Sciatic nerve (tissue), 2 donors: ENCODE data around the gene COL13A1. TPM values are rescaled to one million over a fixed set of nuclear protein-coding genes. Genes with fewer than 3 reads are reported as not detected.

Source experiments
- ATAC-seq: fragments of 200-7000 bp; cut with Tn5 transposase; one replicate; pipeline ENCODE4 v1.9.1; 2020; ENCODE audit warnings: mild to moderate bottlenecking, moderate library complexity
- DNase-seq: peaks from one replicate; pipeline ENCODE4 v3.0.0-alpha.2; 2020; ENCODE audit warnings: low spot score
- intact Hi-C: fragments of 100-400 bp; cut with DNase I; formaldehyde crosslinking; loops from one replicate; pipeline ENCODE4 v1.14.2; 2022
- total RNA-seq: library from RNA; stranded (reverse); fragmentation: NEBNext Ultra II Directional; extraction: Animal tissue kit (Norgen Biotek cat#: 25700); gene quantifications from one replicate; pipeline ENCODE4 v1.2.1, GENCODE V29; 2021
- donor health status: DM: no; HTN: no; CAD: no.
- donor health status: DM: no; HTN: no; CAD: no.

Gene COL13A1
- total RNA-seq, 1 donor from 2014 or later, result 1.0 TPM

DNA sequence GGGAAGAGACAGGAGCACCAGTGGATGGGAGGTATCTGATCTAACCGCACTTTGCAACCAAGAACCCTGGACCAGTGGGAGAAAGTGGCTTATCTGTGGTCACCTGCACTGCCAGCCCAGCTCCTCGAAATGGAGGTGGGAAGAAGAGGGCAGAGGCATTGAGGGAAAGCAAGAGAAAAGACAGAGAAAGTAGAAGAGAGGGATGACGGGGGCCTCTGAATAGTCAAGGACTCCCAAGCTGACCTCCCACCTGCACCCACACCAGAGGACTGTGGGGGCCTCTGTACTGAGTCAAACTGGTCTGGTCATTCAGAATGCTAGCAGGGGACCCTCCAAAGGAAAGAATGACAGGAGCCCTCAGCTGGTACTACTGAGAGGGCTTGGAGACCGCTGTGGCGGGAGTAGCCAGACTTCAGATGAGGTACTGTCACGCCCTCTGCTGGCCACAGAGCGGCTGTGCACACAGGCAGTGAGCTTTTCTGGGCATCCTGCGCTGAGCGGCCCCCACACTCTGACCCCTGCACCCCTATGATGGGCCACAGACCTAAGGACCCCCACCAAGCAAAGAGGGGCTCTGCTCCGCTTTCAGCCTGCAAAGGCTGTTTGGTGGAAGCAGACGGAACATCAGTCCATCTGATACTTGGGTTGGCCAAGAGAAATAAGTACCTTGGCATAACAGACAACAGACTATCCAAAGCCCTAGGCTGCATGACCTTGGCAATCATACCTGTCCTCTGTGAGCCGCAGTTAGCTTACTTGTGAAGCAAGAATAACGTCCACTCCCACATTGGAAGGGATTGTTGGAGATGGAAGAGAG lies 112.9 kb downstream of the COL13A1 start:
- ATAC-seq, result peak; percentile 89
- intact Hi-C loops, result loop anchor here (10.0 kb wide), 1 partner anchor 270 kb away; no protein-coding TSS in a partner anchor
- DNase-seq, result peak; percentile 85

DNA sequence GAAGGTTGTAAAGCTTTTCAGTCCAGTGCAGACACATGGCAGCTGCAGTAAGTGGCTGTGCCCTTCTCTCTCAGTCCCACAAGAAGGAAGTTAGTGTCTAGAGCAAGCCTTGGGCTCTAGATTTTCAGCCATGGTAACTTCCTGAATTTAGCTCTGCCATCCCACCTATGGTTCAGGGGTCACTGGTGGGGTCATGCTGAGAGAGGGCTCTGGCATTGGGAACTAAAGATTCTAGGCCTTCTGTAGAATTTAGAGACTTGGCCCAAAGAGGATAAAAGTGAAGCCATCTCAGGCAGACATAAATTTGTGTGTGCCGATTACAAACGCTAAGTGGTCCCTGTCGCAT lies 113.5 kb downstream of the COL13A1 start:
- intact Hi-C loops, result loop anchor here (10.0 kb wide), 1 partner anchor 270 kb away; no protein-coding TSS in a partner anchor
- DNase-seq (no peak), ATAC-seq (no peak)

DNA sequence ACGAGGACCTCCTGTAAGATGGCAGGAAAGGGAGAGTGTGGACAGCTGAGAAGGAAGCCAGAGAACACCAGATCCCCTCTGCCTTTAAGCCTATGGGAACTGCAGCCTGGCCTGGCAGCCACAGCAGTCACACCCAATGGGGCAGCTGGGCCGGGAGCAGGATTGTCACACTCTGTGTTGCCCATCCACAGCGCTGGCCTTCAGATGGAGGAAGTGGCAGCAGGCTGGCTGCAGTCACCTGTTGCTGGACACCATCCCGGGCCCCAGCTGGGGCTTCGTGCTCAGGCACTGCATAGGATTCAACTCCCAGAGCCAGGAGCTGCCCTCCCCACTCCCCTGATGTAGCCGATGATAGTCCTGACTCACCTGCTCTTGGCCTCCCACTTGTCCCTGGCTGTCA lies 114.4 kb downstream of the COL13A1 start:
- DNase-seq (no peak), ATAC-seq (no peak)
- intact Hi-C loops, result loop anchor here (10.0 kb wide), 1 partner anchor 271 kb away; no protein-coding TSS in a partner anchor

DNA sequence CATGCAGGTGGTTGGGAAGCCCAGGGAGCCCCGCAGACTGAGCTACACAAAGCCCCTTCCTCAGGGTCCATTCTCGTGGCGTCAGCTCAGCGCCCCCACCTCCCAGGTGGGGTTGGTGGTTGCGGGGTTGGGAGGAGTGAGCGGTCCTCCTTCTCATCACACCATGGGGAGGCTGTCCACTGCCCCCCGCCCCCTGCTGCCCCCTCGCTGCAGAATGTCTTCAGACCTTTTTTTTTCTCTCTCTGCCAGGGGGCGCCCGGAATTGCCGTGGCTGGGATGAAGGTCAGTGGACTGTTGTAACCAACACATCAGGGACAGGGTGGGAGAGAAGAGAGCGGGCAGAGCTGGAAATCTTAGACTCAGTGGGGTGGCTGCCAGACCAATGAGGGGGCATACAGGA lies 116.3 kb downstream of the COL13A1 start:
- no peak for ATAC-seq
- intact Hi-C loops, result loop anchor here (10.0 kb wide), 1 partner anchor 273 kb away; no protein-coding TSS in a partner anchor

DNA sequence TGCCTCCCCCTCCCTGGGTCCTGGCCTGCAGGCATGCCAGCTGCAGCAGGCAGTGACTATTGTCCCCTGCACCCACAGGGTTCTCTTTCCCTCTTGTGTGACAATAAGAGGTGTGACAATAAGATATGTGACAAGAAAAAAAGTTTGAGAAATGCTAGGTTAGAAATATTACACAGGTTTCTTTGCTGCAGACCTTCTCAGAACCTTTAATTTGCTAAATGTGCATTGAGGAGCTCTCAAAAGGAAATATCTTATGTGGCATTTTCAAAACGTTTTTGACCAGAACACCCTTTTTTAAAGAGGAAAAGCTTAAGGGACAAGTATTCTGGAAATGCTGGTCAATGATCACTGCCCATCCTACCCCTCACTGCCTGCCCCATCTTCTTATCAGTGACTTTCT lies 117.5 kb downstream of the COL13A1 start:
- no peak for DNase-seq
- intact Hi-C loops, result loop anchor here (10.0 kb wide), 1 partner anchor 274 kb away; no protein-coding TSS in a partner anchor
- no peak for ATAC-seq

More for the DNA sequence above, 116.3 kb downstream of the COL13A1 start:
- DNase-seq, result no peak

DNA sequence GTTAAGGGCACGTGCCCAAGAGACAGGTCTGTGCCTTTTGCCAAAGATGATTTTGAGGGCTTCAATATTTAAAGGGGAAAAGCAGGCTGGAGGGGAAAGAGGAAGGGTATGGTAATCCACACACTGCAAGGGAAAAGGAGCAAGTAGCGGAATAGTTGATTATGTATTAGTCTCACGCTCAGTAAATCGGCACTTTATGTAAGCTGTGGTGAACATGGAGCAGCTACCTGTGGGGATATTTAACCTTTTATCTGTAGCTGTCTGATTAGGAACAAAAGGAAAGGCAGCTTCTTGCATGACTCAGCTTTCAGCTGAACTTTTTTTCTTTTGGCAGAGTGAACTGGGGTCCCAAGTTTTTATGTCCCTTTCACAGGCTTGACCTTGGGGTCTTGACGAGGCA lies 123.4 kb downstream of the COL13A1 start:
- DNase-seq, result no peak
- no peak for ATAC-seq
- intact Hi-C loops, result no loop called here

DNA sequence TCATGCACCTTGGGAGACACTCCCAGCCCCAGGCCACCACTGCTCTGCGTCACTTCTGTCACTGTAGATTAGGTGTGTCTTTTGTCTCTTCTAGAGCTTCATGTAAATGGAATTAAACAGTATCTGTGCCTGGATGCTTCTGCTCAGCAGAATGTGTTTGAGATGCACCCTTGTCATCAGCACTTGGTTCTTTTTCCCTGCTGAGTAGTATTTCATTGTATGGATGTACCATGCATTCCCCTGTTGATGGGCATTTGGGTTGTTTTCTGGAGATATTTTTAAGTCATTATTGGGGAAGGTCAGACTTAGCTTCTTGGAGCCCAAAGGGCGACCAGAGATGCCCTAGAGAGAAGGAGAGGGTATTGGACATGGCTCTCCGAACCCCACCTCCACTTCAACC lies 126.6 kb downstream of the COL13A1 start:
- intact Hi-C loops, result no loop called here
- ATAC-seq (no peak), DNase-seq (no peak)

DNA sequence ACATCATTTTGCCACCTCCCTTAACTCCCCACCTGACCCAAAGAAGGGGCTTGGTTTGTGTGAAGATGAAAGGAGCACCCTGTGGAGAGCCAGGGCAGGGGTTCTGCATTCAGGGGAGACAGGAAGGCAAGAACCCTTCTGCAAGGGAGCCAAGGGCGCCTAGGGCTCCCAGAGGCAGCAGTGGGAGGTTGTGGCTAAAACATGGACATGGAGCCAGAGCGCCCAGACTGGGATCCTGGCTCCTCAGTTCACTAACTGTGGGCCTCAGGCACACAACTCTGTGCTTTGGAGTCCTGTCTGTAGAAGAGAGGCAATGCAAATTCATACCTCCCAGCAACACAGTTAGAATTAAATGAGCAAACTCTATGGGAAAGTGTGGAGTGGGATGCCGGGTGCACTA lies 127.9 kb downstream of the COL13A1 start:
- no peak for ATAC-seq
- intact Hi-C loops, result no loop called here
- no peak for DNase-seq

DNA sequence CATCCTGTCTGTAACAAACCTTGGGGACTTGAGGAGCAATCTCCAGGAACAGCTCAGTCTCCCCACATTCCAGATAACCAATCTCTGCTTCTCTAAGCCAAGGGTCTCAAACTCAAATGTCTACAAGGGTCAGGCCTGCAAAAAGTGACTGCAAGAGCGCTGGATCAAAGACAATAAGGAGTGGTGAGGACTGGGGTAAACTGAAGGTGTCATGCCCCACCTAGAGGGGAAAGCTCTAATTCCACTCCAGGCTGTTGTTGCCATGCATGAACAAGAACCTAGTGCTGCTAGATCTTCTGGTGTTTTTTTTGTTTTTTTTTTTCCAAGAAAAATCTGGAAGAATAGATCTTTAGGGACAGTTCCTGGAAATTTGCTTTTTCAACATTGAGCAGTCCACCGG lies 133.1 kb downstream of the COL13A1 start:
- intact Hi-C loops, result no loop called here
- ATAC-seq (no peak), DNase-seq (no peak)

DNA sequence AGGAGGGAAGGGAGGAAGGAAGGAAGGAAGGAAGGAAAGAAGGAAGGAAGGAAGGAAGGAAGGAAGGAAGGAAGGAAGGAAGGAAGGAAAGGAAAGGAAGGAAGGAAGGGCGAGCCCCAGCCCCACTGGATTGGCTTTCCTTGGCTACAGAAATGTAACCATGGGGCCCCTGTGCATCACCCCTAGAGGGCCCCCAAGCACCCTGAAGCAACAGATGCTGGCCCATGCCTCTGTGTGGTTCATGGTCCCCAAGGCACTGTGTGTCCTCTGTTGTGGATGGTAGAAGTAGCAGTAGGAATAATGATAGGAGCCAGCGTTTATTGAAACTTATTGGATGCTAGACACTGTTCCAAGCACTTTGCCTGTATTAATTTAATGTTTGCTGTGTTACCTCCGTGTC lies 134.4 kb downstream of the COL13A1 start:
- intact Hi-C loops, result no loop called here
- no peak for DNase-seq
- peak; percentile 49 for ATAC-seq

DNA sequence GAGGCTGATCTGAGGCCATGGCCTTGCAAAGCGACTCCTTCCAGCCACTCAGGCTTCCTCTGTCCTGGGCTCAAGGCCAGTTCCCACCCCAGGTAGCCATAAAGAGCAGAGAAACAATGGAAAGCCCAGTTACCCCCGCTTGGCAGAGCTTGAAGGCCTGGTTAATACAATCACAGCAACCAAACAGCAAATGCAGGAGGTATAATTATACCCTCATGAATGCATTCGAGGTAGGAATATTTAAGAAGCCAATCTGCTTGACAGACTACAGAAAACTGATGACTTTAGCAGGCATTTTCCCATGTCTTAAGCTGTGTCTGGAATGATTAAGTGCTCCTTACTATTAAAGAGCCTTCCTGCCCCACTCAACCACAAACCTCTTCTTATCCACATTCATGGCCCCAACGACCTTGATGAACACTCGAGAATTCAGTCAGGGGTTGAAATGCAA lies 136.9 kb downstream of the COL13A1 start:
- DNase-seq (no peak), ATAC-seq (no peak)
- intact Hi-C loops, result no loop called here

DNA sequence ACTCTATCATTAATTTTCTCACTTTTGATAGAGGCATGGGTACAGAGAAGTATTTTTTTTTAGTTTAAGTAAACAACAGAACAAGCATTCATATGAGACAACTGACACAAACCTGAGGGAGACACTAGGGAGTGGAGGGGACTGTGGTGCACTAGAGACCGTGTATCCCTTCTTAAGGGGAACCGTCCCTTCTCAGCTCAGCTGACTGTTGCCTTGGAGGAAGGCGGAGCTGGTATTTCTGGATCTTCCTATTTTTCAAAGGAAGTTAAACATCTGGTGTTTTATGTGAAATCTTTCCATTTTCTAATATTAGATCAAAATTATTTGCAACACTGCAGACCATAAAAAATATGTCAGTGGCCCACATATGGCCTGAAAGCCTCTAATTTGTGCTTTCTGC lies 137.4 kb downstream of the COL13A1 start:
- ATAC-seq, result no peak
- DNase-seq, result no peak
- intact Hi-C loops, result no loop called here

DNA sequence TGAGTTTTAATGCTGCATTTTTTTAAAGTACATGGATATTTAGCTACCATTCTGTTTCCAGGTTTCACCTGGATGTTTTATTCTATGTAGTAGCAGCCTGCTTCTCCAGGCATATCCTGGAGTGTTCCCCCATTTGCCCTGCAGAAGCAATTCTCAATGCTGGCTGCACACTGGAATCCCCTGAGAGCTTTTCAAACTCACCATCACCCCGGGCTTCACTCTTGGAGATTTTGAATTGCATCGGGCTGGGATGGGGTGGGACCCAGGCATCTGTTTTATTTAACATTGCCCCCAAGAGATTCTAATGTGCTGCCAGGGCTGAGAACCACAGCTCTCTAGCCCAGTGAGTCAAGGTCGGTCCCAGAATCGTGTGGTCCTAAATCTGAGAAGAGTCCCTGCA lies 137.8 kb downstream of the COL13A1 start:
- no peak for ATAC-seq
- no peak for DNase-seq
- intact Hi-C loops, result no loop called here

DNA sequence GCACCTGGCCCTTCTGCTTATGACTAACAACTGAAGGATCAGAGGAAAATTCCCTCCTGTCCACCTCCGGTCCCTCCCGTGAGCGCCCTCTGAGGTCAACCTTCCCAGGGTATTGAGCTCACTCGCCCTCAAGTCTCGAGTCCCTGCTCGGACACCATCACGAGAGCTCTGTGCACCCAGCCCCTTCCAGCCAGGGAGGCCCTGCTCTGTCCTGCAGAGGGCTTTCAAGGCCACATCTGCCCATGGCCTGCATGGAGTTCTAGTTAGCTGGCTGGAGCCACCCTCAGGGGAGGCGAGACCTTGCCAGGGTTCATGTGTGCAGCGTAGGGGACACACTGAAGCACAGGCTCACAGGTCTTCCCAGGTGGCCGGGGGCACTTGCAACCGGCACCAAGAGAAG lies 140.0 kb downstream of the COL13A1 start:
- intact Hi-C loops, result no loop called here
- ATAC-seq (no peak), DNase-seq (no peak)

DNA sequence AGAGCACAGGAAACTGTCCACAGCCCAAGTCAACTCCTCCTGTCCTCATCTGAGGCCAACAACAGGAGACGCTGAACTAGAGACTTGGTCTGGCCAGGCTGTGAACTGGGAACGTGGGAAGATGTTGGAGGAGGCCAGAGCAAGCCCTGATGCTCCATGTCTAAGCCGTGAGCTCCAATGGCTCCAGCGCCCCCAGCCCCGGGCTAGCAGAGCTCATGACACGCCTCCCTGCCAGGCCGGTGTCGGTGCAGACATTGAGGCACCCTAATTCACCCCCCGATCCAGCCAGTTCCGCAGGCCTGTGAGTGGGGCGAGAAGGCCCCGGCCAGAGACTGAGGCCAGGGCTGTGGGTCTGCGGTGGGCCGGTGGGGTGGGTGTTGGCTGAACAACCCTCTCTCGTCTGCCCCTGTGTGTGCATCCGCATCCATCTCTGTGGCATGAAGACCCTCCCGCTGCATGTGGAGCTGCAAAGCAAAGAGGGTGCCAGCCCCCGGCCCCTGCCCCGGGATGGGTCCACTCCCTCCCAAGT lies 141.7 kb downstream of the COL13A1 start:
- intact Hi-C loops, result no loop called here
- ATAC-seq, result no peak
- DNase-seq, result no peak

DNA sequence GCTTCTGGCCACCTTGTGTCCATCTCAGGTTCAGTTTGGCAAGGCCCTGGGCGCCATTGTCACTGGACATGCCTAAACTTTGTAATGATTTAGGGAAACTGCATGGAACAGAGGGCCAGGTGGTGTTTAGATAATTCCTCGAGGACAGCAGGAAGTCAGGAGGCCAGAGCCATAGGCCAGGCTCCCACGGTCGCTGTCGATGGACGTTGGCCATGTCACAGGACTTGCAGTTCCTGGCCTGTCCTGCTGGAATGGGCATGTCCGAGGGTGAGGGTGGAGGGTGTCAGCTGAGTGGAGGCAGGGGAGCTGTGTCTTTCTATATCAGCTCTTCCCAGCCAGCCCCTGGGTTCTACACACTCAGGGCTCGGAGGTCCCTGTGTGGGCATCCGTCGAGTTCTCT lies 143.1 kb downstream of the COL13A1 start:
- ATAC-seq, result no peak

DNA sequence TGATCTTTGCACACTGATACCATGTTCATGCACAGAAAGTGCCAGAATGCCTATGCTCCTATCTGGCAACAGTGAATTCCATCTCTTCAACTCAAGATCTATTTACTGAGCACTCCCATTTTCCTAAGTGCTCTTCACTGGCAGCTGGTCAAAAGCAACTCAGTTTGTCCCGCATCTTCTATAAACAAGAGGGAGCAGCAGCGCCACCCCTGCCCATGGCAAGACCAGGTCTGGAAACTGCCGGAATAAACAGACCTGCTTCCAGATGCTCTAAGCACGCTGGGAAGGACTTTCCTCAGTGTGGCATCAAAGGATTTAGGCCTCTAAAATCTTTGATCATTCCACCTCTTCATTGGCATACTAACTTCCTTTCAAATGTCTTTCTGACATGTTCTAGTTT lies 146.6 kb downstream of the COL13A1 start:
- intact Hi-C loops, result no loop called here
- DNase-seq (no peak), ATAC-seq (no peak)

More for the DNA sequence above, 143.1 kb downstream of the COL13A1 start:
- no peak for DNase-seq
- intact Hi-C loops, result no loop called here

DNA sequence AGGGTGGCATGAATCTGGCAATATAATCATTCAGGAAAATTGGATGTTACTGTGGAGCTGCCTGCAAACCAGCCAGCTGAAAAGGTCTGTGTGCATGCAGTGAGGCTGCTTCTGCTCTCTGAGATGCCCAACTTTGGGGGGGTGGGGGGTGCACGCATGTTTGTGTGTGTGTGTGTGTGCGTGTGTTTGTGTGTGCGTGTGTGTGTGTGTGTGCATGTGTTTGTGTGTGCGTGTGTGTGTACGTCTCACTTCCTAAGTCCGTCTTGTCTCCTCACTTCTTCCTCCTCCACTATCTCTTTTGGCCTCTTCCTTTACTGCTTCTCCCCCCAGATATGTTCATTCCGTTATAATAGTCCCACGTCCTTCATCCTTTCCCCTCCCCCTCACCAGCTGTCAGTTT lies 148.1 kb downstream of the COL13A1 start:
- ATAC-seq, result no peak
- intact Hi-C loops, result no loop called here

DNA sequence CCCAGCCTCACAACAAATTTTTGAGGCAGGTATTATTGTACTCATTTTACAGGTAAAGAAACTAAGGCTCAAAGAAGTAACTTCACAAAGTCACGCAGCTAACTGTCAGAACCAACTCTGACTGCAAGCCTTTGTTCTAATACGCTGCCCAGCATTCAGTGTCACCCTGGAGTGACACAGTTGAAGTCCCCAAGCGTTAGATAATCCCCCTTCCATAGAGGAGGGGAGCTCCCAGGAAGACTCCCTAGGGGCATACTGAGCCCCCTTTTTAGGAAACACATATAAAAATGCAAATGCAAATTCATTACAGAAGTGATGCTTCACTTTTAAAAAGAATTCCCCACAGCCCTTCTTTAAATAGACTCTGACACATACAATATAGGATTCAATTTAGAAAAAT lies 150.0 kb downstream of the COL13A1 start:
- no peak for DNase-seq
- intact Hi-C loops, result no loop called here

More for the DNA sequence above, 148.1 kb downstream of the COL13A1 start:
- no peak for DNase-seq

DNA sequence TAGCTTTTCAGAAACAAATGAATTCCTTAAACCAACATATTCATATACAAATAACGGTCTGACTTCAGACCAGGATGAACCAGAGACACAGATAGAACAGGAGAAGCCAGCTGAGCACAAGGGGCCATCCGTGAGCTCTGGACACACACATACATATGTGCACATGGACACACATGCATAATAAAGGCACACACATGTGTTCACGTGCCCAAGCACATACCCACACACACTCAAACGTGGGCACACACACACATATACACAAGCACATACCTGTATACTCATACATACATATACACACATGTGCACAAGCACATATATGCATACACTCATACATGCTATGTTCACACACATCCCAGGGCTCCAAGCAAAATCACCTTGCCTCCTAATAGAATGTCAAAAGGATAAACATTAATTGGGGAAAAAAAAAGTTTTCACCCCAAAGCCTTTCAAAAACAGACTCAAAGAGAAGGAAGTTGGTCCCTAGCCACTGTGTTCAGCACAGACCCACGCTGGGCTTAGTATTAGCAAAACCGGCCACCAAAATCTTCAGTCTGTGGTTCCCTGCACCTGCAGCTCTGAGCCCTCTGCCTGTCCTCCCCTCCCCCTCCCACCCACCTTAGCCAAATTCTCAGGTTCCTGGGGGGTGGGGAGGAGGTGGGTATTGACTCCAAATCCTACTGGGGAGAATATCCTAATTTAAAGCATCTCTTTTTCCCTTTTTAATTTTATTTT lies 150.5 kb downstream of the COL13A1 start:
- no peak for DNase-seq
- ATAC-seq, result no peak
- intact Hi-C loops, result no loop called here

More for the DNA sequence above, 150.0 kb downstream of the COL13A1 start:
- ATAC-seq, result no peak
